Mesenteric fat pad (tissue), 1 donor: ENCODE data around the gene ROBO1. TPM values are rescaled to one million over a fixed set of nuclear protein-coding genes. Genes with fewer than 3 reads are reported as not detected.

Source experiments
- DNase-seq: peaks from one replicate; pipeline ENCODE4 v3.0.0-alpha.2; 2020; ENCODE audit warnings: low spot score
- total RNA-seq: library from RNA; stranded (reverse); fragmentation: NEBNext Ultra II Directional; extraction: Animal tissue kit (Norgen Biotek cat#: 25700); gene quantifications from one replicate; pipeline ENCODE4 v1.2.1, GENCODE V29; 2021
- donor health status: DM: yes; HTN: yes; CAD: no.

Gene ROBO1
- total RNA-seq, 1 donor from 2014 or later, result 7.1 TPM

DNA sequence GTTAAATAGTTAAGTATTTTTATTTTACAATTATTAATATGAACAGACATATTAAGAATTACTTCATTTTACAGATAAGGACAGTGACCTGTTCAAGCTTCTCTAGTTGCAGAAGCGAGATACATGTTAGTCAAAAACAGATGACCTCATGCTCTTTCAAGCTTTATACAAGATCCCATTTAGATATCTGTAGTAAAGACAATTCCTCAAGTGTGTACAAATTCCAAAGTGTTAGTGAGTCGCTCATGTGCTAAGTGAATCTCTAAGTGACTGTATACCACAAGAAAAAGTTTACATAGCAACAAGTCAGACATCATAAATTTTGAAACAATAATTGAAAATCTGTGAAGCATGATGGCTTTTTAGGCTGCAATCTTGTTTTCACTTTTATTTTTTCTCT lies 293.8 kb downstream of the ROBO1 start:
- DNase-seq, result no peak

DNA sequence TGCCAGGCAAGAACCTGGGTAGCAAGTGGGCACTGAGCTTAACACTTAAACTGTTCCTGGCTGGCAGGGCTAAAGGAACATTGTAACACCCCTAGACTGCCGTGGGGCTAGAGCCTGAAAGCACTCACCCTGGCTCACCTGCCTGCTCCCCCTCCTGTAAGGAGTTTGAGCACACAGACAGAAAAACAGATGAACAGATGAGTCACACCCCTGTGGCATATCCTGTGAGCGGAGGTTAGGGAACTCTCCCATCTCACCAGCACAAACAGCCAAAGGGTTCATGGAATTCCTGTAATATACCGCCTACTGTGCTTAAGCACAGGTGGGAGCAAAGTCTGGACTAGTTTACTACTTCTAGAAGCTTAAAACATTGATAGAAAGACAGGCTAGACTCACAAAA lies 300.1 kb downstream of the ROBO1 start:
- DNase-seq, result no peak

DNA sequence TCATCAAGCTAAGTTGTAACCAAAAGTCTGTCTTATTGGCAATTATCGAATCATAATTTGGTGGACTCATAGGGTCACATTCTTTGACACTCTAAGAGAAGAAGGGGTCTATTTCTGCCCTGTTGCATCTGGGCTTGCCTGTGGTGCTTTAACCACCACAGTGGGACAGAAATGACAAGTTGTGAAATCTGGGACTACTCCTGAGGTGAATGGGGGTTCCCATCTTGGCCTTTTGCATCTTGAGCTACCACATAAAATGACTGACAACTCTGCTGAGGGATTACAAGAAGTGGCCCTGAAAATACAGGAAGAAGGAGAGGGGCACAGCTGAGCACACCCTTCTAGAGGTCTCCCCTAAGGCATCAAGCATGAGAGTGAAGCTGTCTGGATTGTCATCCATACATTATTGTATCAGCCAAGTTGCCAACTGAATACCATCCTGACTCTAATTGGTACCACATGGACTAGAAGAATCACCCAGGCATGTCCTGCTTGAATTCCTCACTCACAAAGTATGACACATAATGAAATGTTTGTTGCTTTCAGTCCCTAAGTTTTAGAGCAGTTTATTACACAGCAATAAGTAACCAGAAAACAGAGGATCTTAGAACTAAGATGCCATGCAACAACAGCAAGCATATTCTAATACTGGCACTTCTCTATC lies 306.5 kb downstream of the ROBO1 start:
- DNase-seq, result no peak

DNA sequence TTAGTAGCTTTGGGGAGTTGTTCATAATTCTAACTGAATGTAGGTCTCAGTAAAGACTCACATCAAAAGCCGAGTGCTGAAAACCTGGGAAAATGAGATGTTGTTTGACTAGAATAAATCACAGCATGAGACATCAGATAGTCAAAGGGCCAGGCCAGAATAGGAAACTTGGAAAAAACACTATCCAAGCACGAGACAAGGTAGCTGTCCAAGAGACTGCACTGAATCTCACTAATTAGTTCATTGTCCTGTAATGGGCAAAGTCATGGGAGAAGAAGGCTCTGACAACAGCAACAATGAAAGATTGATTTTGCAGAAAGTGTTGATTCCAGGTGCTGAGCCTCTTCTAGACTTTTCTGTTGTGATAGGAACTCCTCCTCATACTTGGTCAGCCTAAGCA lies 314.2 kb downstream of the ROBO1 start:
- no peak for DNase-seq

DNA sequence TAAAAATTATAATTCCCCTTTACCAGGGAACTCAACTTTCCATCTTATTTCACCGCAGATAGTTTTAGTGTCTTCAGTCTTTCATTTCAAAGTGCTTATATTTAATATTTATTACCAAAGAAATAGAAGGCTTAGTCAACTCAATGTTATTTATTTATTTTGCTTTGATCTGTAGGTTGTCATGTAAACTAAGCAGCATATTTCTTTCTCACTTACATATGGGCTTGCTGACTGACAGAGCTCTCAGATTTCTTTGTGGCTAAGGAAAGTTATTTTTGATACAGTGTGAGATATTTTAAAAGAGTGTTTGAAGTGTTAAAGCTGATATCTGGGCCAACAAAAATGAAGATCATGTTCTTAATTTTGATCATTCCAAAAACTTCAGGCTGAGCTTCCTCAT lies 331.4 kb downstream of the ROBO1 start:
- no peak for DNase-seq

DNA sequence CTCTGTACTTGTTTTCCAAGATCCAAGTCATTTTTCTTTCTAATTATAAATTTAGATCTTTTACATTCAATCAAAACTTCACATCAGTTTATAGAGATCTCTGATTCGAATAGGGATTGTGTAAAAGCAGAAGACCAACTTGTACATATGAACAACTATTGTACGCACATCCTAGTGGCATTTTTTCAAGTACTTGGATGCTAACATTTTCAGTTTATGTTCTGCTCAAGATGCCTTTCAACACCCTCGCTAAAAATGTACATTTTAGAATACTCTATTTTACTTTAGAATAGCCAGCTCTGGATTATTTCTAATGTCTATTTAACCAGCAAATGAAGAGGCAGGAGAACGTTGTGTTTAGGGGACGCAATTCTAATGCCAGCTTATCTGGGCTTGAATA lies 340.7 kb downstream of the ROBO1 start:
- DNase-seq, result no peak

DNA sequence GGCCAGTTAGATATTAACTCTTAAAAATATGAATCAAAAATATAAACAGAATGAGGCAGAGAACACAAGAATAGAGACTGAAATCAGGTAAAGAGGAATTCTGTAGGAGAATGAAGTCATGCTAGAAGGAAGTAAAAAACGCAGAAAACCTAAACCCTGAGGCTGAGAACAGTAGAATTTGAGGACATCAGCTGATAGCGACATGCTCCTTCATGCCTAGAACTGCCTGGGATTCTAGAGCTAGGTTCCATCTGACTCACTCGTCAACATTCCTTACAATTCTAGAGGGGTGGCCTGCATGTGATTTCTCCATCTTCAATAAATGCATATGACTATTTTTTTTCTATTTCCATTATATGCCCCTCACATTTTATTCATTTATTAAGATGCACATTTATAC lies 343.0 kb downstream of the ROBO1 start:
- DNase-seq, result no peak

DNA sequence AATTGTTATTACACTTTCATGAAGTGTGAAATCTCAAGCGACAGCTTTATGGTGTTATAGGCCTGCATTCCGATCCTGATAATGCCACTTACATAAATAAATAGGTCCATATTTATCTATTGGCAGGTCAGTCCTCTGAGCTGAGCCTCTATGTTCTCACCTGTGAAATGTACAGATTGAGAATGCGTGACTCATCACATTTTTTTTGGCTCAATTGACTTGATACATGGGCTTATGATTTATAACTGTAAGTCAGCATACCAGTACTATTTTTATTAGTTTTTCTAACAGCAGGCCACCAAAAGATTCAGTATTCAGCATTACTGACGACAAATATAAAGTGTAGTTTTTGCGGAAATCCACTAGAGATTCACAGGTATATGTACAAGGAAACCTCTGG lies 344.4 kb downstream of the ROBO1 start:
- no peak for DNase-seq

DNA sequence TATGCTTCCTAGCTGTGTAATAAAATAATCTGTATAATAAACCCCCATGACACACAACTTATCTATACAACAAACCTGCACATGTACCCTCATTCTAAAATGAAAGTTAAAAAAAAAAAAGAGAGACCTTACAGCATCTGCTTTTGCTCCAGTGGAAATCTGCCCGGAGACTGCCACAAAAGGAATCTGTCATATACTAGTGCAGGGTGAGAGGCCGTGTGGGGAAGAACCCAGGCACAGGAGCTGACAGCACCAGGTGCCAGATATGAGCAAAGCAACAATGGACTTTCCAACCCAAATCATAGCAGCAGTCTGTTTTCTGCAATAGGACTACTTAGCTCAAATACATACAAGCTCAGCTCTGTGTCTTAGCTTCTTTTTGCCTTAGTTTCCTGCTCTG lies 346.5 kb downstream of the ROBO1 start:
- no peak for DNase-seq

DNA sequence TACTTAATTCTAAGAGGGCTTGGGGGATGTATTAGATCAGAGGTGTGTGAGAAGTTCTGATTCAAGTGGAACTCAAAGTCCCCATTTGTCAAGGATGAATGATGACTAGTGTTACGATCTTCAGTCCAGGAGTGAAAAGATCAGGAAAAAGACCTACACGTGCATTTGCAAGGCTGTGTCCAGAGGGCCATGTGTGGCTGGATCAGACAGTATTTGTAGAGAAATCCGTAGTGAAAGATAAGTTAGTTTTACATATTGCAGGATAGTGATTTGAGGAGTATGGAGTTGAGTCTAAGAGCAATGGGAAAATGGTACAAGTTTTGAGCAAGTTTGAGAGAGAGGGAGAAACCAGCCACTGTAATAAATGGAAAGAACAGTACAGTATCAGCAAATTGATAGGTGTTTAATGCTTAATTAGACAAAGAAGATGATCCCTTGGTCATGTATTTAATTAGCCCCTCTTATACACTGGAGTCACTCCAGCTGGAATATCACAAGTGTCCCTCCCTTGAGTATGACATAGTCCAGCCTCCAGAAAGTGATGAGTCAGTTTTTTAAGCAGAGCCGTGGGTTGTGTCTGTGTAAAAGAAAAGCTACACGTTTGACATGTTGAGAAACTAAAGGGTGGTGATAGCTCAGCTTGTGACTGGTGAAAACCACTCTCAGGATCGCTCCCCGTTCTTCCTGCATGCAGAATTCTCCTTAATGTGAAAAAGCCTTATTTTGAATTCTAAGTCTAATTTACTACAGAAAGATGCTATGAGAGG lies 348.8 kb downstream of the ROBO1 start:
- no peak for DNase-seq

DNA sequence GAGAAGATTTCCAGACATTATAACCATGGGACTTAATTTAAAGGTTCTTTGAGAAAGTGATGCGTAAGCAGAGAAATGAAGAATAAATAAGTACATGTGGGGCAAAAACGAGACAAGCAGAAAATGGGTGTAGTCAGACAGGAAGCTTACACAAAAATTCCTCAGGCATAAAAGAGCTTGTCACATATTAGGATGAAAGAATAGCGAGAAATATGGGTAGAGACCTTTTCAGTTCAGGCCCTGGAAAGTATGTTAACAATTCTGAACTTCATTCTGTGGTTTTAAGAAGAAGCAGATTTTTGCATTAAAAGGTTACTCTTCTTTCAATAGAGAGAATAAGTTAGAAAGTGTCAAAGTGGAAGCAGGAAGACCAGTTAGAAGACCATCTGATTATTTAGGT lies 352.4 kb downstream of the ROBO1 start:
- DNase-seq, result no peak

DNA sequence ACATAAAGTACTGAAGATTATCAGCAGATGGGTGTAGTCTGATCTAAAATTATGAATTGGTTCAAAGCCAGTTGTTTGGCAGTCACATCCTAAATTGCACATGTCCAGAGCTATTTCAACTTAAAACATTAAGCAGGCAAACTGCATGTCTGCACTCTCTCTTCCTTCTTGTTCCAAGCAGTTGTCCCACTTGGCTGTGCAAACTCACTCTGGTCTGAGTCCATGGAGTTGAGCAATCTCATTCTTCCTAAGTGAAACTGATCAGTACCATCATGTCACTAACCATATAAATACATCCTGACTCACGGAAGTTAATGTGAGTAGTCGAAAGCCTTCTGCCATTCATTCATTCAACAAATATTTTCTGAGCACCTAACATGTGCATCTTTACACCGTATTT lies 353.0 kb downstream of the ROBO1 start:
- no peak for DNase-seq

DNA sequence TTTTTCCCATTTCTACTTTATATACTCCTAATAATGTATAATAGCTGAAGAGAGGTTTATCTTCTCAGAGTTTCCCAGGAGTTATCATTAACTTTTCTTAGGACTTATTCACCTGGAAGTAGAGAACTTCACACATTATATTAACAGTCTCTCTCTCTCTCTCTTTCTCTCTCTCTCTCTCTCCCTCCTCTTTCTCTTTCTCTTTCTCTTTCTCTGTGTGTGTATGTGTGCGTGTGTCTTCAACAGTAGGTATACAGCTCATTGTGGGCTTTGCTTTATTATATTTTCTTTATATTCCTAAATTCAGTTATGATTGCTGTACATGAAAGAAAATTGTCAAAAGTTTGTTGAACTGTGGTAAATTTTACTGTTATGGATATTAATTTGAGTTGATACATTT lies 353.8 kb downstream of the ROBO1 start:
- no peak for DNase-seq

DNA sequence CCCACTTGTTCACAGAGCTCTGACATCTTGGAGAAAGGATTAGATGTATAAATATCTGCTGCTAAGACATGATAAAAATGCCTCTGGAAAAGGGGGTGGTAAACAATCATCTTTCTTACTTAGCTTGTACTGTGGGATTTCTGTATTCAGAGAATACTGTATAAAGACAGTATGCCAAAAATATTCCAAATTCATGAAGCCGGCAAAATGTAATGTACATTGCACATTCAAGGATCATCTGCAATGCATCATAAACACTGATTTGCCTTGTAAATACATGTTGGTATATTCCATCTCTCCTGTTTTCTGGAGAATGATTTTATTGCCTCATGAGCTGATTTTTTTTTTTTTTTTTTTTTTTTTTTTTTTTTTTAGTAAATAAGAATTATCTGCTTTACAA lies 355.3 kb downstream of the ROBO1 start:
- DNase-seq, result no peak

DNA sequence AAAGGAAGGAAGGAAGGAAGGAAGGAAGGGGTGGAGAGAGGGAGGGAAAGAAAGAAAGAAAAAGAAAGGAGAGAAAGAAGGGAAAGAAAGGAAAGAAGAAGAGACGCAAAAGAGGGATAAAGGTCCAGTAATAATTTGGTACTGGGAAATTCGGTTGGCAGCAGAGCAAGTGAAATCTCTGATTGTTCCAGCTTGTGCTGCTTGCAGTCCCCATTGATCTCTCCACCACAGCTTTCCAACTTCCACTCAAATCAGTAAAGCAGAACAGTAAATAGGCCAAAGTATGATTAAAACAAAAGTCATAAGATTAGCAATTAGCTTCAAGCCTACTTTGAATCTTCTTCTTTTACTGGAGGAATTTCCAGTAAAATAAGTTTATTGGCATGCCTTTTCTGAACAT lies 357.2 kb downstream of the ROBO1 start:
- no peak for DNase-seq

DNA sequence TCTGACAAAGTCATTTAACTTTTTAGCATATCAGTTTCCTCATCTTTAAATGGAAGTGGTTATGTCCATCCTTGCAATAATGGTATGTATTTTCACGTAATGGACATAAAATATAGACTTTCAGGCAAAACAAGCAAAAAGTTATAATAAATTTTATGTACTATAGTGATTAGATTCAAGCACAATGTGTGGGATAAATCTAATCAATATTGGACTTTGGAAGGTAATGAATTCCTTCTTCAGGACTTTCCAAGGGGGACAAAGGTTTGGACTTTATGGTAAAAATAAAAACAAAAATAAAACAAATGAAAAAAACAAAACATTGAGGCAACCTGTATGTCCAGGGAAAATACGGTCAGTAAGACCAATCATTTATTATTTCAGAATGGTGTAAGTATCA lies 357.7 kb downstream of the ROBO1 start:
- DNase-seq, result no peak

DNA sequence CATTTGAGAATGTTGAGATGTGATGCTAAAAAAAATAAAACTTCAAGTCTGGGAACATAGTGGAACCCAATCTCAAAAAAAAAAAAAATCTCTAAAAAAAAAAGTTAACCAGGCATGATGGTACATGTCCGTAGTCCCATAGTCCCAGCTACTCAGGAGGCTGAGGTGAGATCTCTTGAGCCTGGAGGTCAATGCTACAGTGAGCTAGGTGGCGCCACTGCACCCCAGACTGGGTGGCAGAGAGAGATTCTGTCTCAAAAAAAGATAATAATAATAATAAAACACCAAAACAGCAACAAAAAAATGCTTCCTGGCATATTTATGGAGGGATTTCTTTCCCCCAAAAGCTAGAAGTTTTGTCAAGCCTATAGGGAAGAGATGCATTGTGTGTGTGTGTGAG lies 361.6 kb downstream of the ROBO1 start:
- DNase-seq, result no peak

DNA sequence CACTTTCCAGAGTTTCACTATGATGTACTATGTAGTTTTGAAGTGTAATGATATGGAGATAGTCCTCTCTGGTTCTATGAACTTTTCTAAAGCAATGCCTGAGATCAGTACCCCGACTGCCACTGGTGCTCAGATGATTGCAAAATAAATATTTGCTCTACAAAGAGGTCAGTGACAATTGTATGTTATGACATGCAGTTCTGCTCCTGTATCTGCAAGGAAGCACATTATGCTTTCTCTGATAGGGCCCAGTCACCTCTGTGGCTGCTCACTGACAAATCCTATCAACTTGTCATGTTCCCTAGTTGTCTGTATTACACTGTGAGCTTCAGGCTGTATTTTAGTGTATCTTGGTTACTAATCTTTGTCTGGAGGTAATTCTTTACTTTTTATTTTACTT lies 362.6 kb downstream of the ROBO1 start:
- no peak for DNase-seq

DNA sequence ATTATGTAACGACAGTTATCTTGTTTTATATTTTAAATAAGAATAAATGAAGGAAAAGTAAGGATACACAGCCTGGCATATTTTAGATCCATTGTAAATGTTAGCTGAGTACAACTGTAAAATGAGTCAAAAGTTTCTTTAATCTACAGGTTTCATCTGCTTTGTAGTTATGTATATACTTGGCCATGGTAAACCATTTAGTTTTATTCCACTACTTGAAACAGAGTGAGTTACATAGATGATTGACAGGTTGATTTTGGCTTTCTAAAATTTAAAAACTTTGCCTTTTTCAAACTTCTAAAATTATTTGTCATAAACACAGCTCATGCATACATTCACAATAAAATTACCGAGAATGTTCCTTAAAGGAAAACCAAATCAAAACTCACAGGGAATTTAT lies 371.2 kb downstream of the ROBO1 start:
- DNase-seq, result no peak

DNA sequence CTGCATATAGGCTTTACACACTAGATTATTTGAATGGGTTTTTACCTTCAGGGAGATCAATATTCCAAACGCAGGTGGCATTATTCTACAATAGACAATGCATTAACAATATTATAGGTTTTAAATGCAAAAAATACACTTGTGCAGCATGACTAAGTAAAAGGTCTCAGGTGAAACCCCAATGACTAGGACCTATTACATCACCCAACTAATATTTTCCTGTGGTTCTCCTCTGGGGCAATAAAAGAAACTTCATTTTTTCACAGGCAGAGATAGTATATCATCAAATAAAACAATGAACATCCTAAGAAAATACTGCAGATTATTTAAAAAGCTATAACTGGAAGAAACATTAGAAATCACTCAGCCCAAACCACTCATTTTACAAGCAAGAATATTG lies 375.3 kb downstream of the ROBO1 start:
- DNase-seq, result no peak

DNA sequence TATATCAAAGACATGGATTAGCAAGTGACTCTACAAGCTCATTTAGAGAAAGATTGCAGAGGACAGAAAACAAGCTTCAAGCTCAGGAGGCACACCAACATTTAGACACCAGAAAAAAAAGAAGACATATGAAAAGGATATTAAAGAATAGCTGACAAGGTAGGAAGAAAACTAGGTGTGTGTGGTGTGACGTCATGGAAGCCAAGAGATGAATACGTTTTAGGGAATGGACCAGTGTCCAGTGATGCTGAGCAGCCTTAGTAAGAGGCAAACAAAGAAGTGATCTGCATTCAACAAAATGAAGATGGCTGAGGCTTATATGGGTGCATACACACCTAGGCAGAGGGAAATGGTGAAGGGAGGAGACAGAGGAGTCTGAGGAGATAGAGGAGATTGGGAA lies 377.4 kb downstream of the ROBO1 start:
- DNase-seq, result no peak

DNA sequence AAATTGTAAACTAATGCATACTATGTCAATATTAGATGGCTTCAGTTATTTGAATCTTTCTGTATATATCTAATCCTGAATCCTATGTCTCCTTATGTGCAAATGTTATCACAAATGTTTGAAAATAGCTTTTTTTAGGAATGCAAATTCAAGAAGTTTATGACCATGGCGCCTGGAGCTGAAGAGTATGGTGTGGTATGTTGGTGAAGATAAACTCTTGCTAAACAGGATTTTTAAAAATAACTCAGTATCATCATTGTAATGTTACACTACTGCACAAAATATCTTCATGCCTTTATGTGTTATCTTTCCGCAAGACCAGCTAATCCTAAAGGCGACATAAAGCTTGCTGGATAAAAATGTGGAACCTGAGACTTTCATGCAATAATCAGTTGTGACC lies 382.6 kb downstream of the ROBO1 start:
- no peak for DNase-seq

DNA sequence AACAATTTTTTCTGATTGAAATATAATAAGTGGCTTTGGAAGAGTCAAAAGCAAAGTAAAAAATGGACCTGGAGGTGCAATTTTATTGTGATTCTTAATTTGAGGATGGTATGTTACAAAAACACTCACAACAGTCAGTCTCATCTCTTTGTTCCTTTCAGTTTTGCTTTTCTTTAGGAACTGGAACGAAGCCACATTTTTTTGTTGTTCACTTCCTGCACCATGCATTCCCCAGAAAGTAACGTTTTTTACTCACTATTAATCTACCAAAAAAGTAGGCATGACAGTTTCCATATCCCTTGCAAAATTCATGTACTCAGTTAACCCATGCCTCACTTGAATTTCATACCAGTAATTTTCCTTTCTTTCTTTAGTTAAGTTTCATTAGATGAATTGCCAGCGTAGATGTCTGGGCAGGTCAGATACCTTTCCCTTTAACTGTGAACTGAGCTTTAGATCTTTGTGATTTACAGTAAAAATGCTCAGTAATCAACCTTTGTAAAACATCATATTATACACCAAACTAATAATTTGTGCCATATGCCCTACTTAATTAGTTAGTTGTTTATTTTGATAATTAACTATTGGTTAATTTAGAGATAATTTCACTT lies 384.3 kb downstream of the ROBO1 start:
- DNase-seq, result no peak
